Measurements from ENCODE around the gene RGS11.

Gene RGS11

GRCh38 chr16:275786-276232 is at the start of gene RGS11:
TSS of gene RGS11 (minus strand) at chr16:275944. CDS start at chr16:275911, 33 bp downstream.
- DNase-seq (ENCODE audit: insufficient read length, low spot score) (no peak), FAIRE-seq (no peak)
- no peak for TF ChIP-seq POLR2A (IDR thresholded peaks at IDR 0.05; ENCODE audit: low read depth, low read length)

DNA sequence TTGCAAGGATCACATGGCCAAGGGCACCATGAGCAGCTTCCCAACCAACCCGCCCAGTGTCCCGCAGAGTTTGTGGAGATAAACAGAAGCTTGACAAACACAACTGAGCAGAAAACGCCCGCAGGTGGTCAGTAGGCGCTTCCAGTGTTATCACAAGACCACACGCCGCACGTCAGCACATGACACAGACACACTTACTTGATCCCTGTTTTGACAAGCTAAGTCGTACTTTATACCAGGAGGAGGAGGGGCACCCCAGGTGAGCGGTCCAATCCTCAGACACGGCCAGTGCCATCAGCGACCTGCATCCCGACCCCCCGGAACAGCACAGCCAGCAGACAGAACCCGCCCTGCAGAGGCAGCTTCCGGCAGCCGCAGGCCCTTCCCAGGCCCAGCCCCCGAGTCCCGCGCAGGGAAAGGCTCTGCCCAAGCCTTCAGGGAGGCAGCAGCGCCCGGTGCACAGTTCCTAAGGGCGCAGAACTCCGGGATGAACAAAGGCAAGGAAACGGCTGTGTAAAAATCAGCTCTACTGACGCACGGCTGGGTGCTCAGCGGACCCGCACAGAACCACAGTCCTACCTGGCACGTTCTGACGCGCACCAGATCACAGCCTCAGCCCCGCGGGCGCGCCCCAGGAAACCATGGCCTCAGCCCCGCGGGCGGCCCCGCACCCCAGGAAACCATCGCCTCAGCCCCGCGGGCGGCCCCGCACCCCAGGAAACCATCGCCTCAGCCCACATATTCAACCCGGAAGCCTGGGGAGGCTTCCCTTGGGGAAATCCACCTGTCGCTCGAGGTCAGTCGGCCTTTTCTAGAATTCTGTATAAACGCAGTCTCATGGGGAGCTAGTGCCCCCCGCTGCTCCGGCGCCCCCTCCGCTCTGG is 48.9 kb upstream of the RGS11 start:
- FAIRE-seq (no peak), DNase-seq (ENCODE audit: insufficient read length, low spot score) (no peak)
- no peak for TF ChIP-seq POLR2A (IDR thresholded peaks at IDR 0.05; ENCODE audit: low read depth, low read length)

- no peak for FAIRE-seq
- no peak for DNase-seq (ENCODE audit: insufficient read length, low spot score)
- no peak for TF ChIP-seq POLR2A (IDR thresholded peaks at IDR 0.05; ENCODE audit: low read depth, low read length)
These were observed 48.4 kb upstream of the RGS11 start for GRCh38 chr16:324201-324450.

DNA sequence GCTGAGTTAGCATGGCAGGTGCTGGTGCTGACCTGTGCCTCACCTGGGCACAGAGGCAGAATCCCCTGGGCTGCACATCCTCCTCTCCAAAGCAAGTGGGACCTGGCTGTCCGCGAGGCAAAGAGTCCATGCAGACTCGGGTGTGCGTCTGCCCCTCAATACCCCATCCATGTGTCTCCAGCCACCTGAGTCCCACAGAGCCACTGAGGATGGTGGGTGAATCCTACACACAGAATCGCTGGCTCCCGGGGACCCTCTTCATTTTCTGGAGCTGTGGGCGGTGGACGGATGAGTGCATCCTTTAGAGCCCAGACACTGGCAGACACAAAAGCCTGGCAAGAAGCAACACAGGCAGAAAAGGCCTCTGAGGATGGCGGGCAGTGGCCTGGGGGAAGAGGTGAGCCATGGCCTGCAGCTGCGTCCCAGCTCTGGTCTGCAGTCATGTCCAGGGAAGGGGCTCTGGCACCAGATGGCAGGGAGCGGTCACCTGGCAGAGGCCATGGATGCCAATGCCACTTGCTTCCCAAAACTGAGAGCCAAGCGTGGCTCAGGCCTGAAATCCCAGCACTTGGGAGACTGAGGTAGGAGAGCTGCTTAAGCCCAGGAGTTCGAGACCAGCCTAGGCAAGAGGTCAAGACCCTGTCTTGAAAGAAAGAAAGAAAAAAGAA is 46.9 kb upstream of the RGS11 start:
- DNase-seq (ENCODE audit: insufficient read length, low spot score) (no peak), FAIRE-seq (no peak)
- no peak for TF ChIP-seq POLR2A (IDR thresholded peaks at IDR 0.05; ENCODE audit: low read depth, low read length)

DNA sequence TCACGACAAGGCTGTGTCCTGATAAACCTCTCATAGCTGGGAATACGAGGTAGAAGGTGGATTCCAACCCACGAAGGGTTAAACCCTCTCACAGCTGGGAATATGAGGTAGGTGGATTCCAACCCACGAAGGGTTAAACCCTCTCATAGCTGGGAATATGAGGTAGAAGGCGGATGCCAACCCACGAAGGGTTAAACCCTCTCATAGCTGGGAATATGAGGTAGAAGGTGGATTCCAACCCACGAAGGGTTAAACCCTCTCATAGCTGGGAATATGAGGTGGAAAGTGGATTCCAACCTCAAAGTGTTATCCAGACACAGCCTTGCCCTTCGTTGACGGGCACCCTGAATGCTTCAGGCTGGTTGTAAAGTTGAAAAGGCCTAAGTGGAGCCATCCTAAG is 45.8 kb upstream of the RGS11 start:
- DNase-seq (ENCODE audit: insufficient read length, low spot score) (no peak), FAIRE-seq (no peak)
- no peak for TF ChIP-seq POLR2A (IDR thresholded peaks at IDR 0.05; ENCODE audit: low read depth, low read length)

DNA sequence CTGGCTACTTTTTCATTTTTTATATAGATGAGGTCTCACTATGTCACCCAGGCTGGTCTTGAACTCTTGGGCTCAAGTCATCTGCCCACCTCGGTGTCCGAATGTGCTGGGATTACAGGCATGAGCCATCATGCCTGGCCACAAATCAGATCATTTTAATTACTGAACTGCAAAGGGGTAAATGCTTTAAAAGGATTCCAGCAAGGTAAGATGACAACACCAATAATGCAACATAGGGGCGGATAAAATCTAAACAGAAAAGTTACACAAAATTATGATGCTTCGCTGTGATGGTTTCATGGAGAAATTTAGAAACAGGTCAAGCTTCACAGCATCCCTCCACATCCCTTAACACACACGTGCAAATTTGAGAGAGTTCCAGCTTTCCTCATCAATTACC is 44.5 kb upstream of the RGS11 start:
- DNase-seq (ENCODE audit: insufficient read length, low spot score) (no peak), FAIRE-seq (no peak)
- TF ChIP-seq POLR2A (IDR thresholded peaks at IDR 0.05; ENCODE audit: low read depth, low read length), result no peak

GRCh38 chr16:318628-319027 is 42.9 kb upstream of the RGS11 start:
- no peak for FAIRE-seq
- no peak for DNase-seq (ENCODE audit: insufficient read length, low spot score)

GRCh38 chr16:317583-317982 is 41.8 kb upstream of the RGS11 start:
- no peak for TF ChIP-seq POLR2A (IDR thresholded peaks at IDR 0.05; ENCODE audit: low read depth, low read length)
- DNase-seq (ENCODE audit: insufficient read length, low spot score) (no peak), FAIRE-seq (no peak)

More at GRCh38 chr16:318628-319027, 42.9 kb upstream of the RGS11 start:
- TF ChIP-seq POLR2A (IDR thresholded peaks at IDR 0.05; ENCODE audit: low read depth, low read length), result no peak

GRCh38 chr16:316741-317464 is 41.2 kb upstream of the RGS11 start:
- no peak for DNase-seq (ENCODE audit: insufficient read length, low spot score)
- TF ChIP-seq POLR2A (IDR thresholded peaks at IDR 0.05; ENCODE audit: low read depth, low read length), result no peak
- no peak for FAIRE-seq

GRCh38 chr16:314795-315299 is 39.1 kb upstream of the RGS11 start:
- FAIRE-seq (no peak), DNase-seq (ENCODE audit: insufficient read length, low spot score) (no peak)
- no peak for TF ChIP-seq POLR2A (IDR thresholded peaks at IDR 0.05; ENCODE audit: low read depth, low read length)

DNA sequence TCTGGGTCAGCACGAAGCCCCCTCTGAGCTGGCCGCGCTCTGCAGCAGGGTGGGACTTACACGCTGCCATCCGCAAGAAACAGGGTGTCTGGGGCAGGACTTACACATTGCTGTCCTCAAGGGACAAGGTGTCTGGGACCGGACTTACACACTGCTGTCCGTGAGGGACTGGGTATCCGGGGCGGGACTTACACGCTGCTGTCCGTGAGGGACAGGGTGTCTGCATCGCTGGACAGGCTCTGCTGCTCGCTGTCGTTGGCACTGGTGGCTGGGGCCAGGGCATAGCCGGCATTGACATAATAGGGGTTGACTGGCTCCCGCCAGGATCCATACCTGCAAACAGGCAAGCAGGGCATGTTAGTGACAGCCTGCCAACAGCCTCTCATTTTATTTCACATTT is 38.6 kb upstream of the RGS11 start:
- FAIRE-seq, result no peak
- TF ChIP-seq POLR2A (IDR thresholded peaks at IDR 0.05; ENCODE audit: low read depth, low read length), result no peak
- DNase-seq (ENCODE audit: insufficient read length, low spot score), result no peak

- no peak for FAIRE-seq
- no peak for DNase-seq (ENCODE audit: insufficient read length, low spot score)
- TF ChIP-seq POLR2A (IDR thresholded peaks at IDR 0.05; ENCODE audit: low read depth, low read length), result no peak
These were observed 36.0 kb upstream of the RGS11 start for GRCh38 chr16:311725-312124.

DNA sequence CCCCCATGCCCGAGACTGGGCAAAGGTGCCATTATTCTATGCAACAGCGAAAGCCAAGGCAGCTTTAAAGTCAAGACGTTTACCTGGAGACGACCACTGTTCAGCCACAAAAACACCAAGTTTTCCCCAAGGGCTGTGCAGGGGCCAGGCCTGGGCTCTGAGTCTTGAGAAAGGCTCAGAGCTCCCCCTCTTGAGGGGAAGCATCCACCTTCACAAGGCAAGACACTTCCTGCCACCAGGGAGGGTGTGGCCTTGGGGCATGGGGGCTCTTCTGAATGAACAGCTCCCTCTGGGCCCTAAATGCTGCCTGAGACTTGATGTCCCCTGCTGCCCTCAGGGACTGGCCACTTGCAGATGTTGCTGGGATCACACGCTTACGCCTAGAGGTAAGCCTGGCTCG is 33.7 kb upstream of the RGS11 start:
- no peak for DNase-seq (ENCODE audit: insufficient read length, low spot score)

DNA sequence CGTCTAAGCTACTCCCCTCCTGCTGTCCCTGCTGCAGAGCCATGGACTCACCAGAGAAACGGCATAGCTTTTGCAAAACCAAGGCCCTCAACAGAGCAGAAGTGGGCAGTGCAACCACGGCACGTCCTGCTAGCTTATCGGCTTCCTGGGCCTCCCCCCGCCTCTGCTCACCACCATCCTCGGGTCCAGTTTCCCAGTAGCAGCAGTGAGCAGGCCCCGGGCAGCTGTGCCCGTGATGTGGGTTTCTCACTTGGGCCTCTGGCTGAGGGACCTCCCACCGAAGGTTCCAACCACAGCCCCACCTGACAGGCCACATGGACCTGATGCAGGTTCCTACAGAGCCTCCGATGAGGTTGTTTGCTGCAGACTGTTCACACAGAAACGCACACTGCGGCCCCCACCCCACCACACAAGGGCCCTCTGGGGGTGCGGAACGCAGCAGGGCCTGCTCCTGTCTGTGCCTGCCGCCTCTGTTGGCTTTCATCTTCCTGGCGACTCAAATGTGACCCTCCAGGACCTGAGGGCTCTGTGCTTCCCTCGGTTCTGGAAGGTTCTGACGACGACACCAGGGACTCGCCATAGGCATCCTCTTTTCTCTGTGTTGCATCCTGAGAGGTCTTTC is 32.1 kb upstream of the RGS11 start:
- no peak for FAIRE-seq
- no peak for TF ChIP-seq POLR2A (IDR thresholded peaks at IDR 0.05; ENCODE audit: low read depth, low read length)
- no peak for DNase-seq (ENCODE audit: insufficient read length, low spot score)

More for the DNA sequence above, 33.7 kb upstream of the RGS11 start:
- TF ChIP-seq POLR2A (IDR thresholded peaks at IDR 0.05; ENCODE audit: low read depth, low read length), result no peak
- FAIRE-seq, result no peak
